GM23338 (cell line): Measurements from ENCODE around the gene C8G. TPM values are rescaled to one million over a fixed set of nuclear protein-coding genes. Genes with fewer than 3 reads are reported as not detected.

Source experiments
- ATAC-seq: fragments of 200-7000 bp; cut with Tn5 transposase; 3 replicates; pipeline ENCODE4 v1.9.1; 2020
- DNase-seq: peaks from one replicate; pipeline ENCODE4 v3.0.0-alpha.2; 2015; ENCODE audit warnings: low spot score
- H2AFZ ChIP-seq: fragments of 200-600 bp; sonication (generic); 2 replicates; pipeline ENCODE4 v1.8.0; 2016; ENCODE audit warnings: antibody characterized with exemption, mild to moderate bottlenecking, moderate library complexity
- H3F3A ChIP-seq: fragments of 200-600 bp; sonication (generic); replicated peaks from 2 replicates; pipeline ENCODE4 v1.8.0; 2017; ENCODE audit warnings: antibody characterized with exemption, mixed run types, low read depth
- H3K27ac ChIP-seq: fragments of 200-600 bp; sonication (generic); 2 replicates; pipeline ENCODE4 v1.6.1; 2016; ENCODE audit warnings: low read depth
- H3K27me3 ChIP-seq: fragments of 200-600 bp; sonication (generic); 2 replicates; pipeline ENCODE4 v1.8.0; 2016; ENCODE audit warnings: mild to moderate bottlenecking, mixed run types, moderate library complexity; ENCODE audit not compliant: insufficient read depth
- H3K36me3 ChIP-seq: fragments of 200-600 bp; sonication (generic); 2 replicates; pipeline ENCODE4 v1.8.0; 2016; ENCODE audit warnings: mild to moderate bottlenecking; ENCODE audit not compliant: insufficient read depth
- H3K4me1 ChIP-seq: fragments of 200-600 bp; sonication (generic); 2 replicates; pipeline ENCODE4 v1.8.0; 2016; ENCODE audit warnings: mild to moderate bottlenecking, moderate library complexity; ENCODE audit not compliant: insufficient read depth
- H3K4me2 ChIP-seq: fragments of 200-600 bp; sonication (generic); 2 replicates; pipeline ENCODE4 v1.7.1; 2017; ENCODE audit warnings: mixed run types
- H3K4me3 ChIP-seq: fragments of 200-600 bp; sonication (generic); 2 replicates; pipeline ENCODE4 v1.6.1; 2016; ENCODE audit warnings: mixed run types
- H3K79me2 ChIP-seq: fragments of 200-600 bp; sonication (generic); replicated peaks from 2 replicates; pipeline ENCODE4 v1.8.0; 2017; ENCODE audit warnings: mild to moderate bottlenecking; ENCODE audit not compliant: insufficient read depth
- H3K9me2 ChIP-seq: fragments of 200-600 bp; sonication (generic); 2 replicates; pipeline ENCODE4 v1.8.0; 2017; ENCODE audit not compliant: insufficient read depth
- H4K20me1 ChIP-seq: fragments of 200-600 bp; sonication (generic); replicated peaks from 2 replicates; pipeline ENCODE4 v1.8.0; 2017; ENCODE audit warnings: mild to moderate bottlenecking; ENCODE audit not compliant: insufficient read depth
- H3K27ac Mint-ChIP-seq: 2 replicates; pipeline ENCODE4 v1.8.0; 2020; ENCODE audit warnings: inconsistent platforms, mild to moderate bottlenecking, moderate library complexity, mixed read lengths
- H3K27me3 Mint-ChIP-seq: 3 replicates; pipeline ENCODE4 v1.8.0; 2022; ENCODE audit warnings: low read depth, mild to moderate bottlenecking, moderate library complexity, mixed read lengths, inconsistent platforms; ENCODE audit not compliant: insufficient read depth, poor library complexity
- H3K36me3 Mint-ChIP-seq: 3 replicates; pipeline ENCODE4 v1.8.0; 2021; ENCODE audit warnings: low read depth, mild to moderate bottlenecking, inconsistent platforms, moderate library complexity, mixed read lengths
- H3K4me1 Mint-ChIP-seq: 3 replicates; pipeline ENCODE4 v1.8.0; 2020; ENCODE audit warnings: mild to moderate bottlenecking, inconsistent platforms, mixed read lengths
- H3K4me3 Mint-ChIP-seq: 3 replicates; pipeline ENCODE4 v1.8.0; 2021; ENCODE audit warnings: moderate library complexity, mild to moderate bottlenecking, inconsistent platforms, mixed read lengths
- H3K9me3 Mint-ChIP-seq: 3 replicates; pipeline ENCODE4 v1.8.0; 2020; ENCODE audit warnings: moderate library complexity, mild to moderate bottlenecking, inconsistent platforms, mixed read lengths
- CREB1 ChIP-seq: fragments of 250-450 bp; sonication (Bioruptor Pico); IDR thresholded peaks from 2 replicates; pipeline ENCODE4 v1.5.0; 2020; ENCODE audit warnings: low read depth, mild to moderate bottlenecking, moderate library complexity
- EZH2 ChIP-seq: fragments of 200-600 bp; sonication (generic); IDR thresholded peaks from one replicate; pipeline ENCODE4 v1.8.0; 2017; ENCODE audit warnings: antibody characterized with exemption, mild to moderate bottlenecking, low read depth; ENCODE audit not compliant: unreplicated experiment
- EZH2phosphoT487 ChIP-seq: fragments of 200-600 bp; sonication (generic); IDR thresholded peaks from one replicate; pipeline ENCODE4 v1.8.1; 2018; ENCODE audit warnings: antibody characterized with exemption; ENCODE audit not compliant: unreplicated experiment
- STAT1 ChIP-seq: IDR thresholded peaks from one replicate; pipeline ENCODE4 v1.6.1; 2016; ENCODE audit warnings: antibody characterized with exemption; ENCODE audit not compliant: unreplicated experiment
- ZNF114 ChIP-seq: fragments of 250-450 bp; sonication (Bioruptor Pico); IDR thresholded peaks from 2 replicates; pipeline ENCODE4 v1.5.0; 2020; ENCODE audit warnings: mild to moderate bottlenecking, moderate library complexity
- ZNF331 ChIP-seq: fragments of 250-450 bp; sonication (Bioruptor Pico); IDR thresholded peaks from 2 replicates; pipeline ENCODE4 v1.5.0; 2020; ENCODE audit warnings: low read depth, mild to moderate bottlenecking, moderate library complexity
- polyA plus RNA-seq: library from polyadenylated mRNA; unstranded; fragments of >200 nt; fragmentation: Nextera tagmentation; extraction: Ambion mirVana; gene quantifications from 2 replicates; pipeline ENCODE4 v1.2.1, GENCODE V29; 2016
- total RNA-seq: library from RNA; depleted of rRNA; stranded (reverse); fragments of >200 nt; shearing (Covaris generic); gene quantifications from 2 replicates; pipeline ENCODE4 v1.2.3, GENCODE V29; 2014
- TF ChIP-seq, protein P1 (sequence below): fragments of 250-450 bp; sonication (Bioruptor Pico); IDR thresholded peaks from 2 replicates; pipeline ENCODE4 v1.5.0; 2020; ENCODE audit warnings: mild to moderate bottlenecking, moderate library complexity

C8G gene
- total and polyA plus RNA-seq, 2 experiments from 2014 or later, result not detected

DNA sequence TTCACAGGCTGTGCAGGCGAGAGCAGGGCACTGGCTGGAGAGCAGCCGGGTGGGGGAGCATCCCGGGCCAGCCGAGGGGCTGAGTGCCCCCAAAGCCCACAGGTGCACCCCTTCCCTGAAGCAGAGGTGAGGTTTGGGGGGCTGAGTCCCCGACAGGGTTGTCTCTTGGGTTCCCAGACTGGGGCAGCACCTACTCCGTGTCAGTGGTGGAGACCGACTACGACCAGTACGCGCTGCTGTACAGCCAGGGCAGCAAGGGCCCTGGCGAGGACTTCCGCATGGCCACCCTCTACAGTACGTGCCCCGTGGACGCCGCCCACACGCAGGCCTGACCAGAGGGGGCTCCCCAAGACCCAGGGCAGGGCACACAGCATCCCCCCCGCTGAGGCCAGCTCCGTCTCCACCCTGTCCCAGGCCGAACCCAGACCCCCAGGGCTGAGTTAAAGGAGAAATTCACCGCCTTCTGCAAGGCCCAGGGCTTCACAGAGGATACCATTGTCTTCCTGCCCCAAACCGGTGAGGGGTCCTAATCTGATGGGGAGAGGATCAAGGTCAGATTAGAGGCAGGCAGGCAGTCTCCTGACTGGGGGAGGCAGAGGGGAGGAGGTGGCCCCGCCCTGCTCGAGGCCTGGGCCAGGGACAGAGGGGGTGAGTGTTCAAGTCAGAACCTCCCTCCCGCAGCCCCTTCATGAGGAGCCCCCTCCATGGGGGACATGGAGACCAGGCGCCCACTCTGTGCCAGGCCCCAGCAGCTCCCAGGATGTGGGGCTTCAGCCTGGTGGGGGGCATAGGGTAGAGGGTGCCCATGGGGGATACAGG is 34.9 kb downstream of the C8G start:
- Mint-ChIP-seq H3K27me3 (peaks cover 16% of the 10 kb centered on the region), H3K4me1 (peaks cover 2% of the 10 kb centered on the region; the same call in 2 of the 3 replicates), H3K9me3 (no peaks in the 10 kb centered on the region), H3K27ac (no peak overlapping the region), H3K4me3 (no peak overlapping the region), H3K36me3 (no peaks in the 10 kb centered on the region)
- TF ChIP-seq ZNF114 (CRISPR knock-in tag), result no peak
- Histone ChIP-seq H3K79me2 (no peaks in the 10 kb centered on the region), H2AFZ (no peak overlapping the region), H3K27ac (no peak overlapping the region), H3F3A (no peaks in the 10 kb centered on the region), H3K4me1 (no peaks in the 10 kb centered on the region; the same call in 1 of the 2 replicates), H3K4me3 (no peak overlapping the region), H4K20me1 (no peaks in the 10 kb centered on the region), H3K36me3 (no peaks in the 10 kb centered on the region), H3K27me3 (peaks cover 14% of the 10 kb centered on the region), H3K9me2 (no peaks in the 10 kb centered on the region), H3K4me2 (no peak overlapping the region)
- no peak for DNase-seq
- ATAC-seq, result no peak

GRCh38 chr9:136980669-136981478 is 35.8 kb downstream of the C8G start:
- ATAC-seq (no peak), DNase-seq (no peak)
- H3K4me2 ChIP-seq, result no peak overlapping the region
- H3K79me2 ChIP-seq, result no peaks in the 10 kb centered on the region
- H3K9me2 ChIP-seq, result no peaks in the 10 kb centered on the region
- H3K4me3 ChIP-seq, result no peak overlapping the region
- no peaks in the 10 kb centered on the region for H3K36me3 ChIP-seq
- H4K20me1 ChIP-seq, result no peaks in the 10 kb centered on the region
- peaks cover 2% of the 10 kb centered on the region; the same call in 2 of the 3 replicates for H3K4me1 Mint-ChIP-seq
- no peaks in the 10 kb centered on the region; the same call in 1 of the 2 replicates for H3K4me1 ChIP-seq
- H3K27ac Mint-ChIP-seq, result no peak overlapping the region
- H3K27me3 Mint-ChIP-seq, result peaks cover 16% of the 10 kb centered on the region
- peaks cover 23% of the 10 kb centered on the region for H3K27me3 ChIP-seq
- H3K27ac ChIP-seq, result no peak overlapping the region
- no peaks in the 10 kb centered on the region for H3F3A ChIP-seq
- H3K36me3 Mint-ChIP-seq, result no peaks in the 10 kb centered on the region
- no peak overlapping the region for H2AFZ ChIP-seq
- H3K4me3 Mint-ChIP-seq, result no peak overlapping the region
- TF ChIP-seq STAT1 (no peak), ZNF331 (CRISPR knock-in tag) (no peak), CREB1 (CRISPR knock-in tag) (no peak), EZH2 (no peak), EZH2phosphoT487 (no peak)
- TF ChIP-seq, protein P1, sequence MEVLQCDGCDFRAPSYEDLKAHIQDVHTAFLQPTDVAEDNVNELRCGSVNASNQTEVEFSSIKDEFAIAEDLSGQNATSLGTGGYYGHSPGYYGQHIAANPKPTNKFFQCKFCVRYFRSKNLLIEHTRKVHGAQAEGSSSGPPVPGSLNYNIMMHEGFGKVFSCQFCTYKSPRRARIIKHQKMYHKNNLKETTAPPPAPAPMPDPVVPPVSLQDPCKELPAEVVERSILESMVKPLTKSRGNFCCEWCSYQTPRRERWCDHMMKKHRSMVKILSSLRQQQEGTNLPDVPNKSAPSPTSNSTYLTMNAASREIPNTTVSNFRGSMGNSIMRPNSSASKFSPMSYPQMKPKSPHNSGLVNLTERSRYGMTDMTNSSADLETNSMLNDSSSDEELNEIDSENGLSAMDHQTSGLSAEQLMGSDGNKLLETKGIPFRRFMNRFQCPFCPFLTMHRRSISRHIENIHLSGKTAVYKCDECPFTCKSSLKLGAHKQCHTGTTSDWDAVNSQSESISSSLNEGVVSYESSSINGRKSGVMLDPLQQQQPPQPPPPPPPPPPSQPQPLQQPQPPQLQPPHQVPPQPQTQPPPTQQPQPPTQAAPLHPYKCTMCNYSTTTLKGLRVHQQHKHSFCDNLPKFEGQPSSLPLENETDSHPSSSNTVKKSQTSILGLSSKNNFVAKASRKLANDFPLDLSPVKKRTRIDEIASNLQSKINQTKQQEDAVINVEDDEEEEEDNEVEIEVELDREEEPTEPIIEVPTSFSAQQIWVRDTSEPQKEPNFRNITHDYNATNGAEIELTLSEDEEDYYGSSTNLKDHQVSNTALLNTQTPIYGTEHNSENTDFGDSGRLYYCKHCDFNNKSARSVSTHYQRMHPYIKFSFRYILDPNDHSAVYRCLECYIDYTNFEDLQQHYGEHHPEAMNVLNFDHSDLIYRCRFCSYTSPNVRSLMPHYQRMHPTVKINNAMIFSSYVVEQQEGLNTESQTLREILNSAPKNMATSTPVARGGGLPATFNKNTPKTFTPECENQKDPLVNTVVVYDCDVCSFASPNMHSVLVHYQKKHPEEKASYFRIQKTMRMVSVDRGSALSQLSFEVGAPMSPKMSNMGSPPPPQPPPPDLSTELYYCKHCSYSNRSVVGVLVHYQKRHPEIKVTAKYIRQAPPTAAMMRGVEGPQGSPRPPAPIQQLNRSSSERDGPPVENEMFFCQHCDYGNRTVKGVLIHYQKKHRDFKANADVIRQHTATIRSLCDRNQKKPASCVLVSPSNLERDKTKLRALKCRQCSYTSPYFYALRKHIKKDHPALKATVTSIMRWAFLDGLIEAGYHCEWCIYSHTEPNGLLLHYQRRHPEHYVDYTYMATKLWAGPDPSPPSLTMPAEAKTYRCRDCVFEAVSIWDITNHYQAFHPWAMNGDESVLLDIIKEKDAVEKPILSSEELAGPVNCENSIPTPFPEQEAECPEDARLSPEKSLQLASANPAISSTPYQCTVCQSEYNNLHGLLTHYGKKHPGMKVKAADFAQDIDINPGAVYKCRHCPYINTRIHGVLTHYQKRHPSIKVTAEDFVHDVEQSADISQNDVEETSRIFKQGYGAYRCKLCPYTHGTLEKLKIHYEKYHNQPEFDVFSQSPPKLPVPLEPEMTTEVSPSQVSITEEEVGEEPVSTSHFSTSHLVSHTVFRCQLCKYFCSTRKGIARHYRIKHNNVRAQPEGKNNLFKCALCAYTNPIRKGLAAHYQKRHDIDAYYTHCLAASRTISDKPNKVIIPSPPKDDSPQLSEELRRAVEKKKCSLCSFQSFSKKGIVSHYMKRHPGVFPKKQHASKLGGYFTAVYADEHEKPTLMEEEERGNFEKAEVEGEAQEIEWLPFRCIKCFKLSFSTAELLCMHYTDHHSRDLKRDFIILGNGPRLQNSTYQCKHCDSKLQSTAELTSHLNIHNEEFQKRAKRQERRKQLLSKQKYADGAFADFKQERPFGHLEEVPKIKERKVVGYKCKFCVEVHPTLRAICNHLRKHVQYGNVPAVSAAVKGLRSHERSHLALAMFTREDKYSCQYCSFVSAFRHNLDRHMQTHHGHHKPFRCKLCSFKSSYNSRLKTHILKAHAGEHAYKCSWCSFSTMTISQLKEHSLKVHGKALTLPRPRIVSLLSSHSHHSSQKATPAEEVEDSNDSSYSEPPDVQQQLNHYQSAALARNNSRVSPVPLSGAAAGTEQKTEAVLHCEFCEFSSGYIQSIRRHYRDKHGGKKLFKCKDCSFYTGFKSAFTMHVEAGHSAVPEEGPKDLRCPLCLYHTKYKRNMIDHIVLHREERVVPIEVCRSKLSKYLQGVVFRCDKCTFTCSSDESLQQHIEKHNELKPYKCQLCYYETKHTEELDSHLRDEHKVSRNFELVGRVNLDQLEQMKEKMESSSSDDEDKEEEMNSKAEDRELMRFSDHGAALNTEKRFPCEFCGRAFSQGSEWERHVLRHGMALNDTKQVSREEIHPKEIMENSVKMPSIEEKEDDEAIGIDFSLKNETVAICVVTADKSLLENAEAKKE, result no peak
- no peaks in the 10 kb centered on the region for H3K9me3 Mint-ChIP-seq
